Gastrocnemius medialis (tissue), 4 donors: ENCODE data around the gene PPM1L. TPM values are rescaled to one million over a fixed set of nuclear protein-coding genes. Genes with fewer than 3 reads are reported as not detected.

Source experiments
- ATAC-seq, 2 donors: fragments of 150-250 bp; one replicate each; pipeline ENCODE4 v1.9.1; 2016
- DNase-seq, 2 donors: peaks; one replicate each; pipeline ENCODE4 v3.0.0-alpha.2; 2019
- H3K27ac ChIP-seq, 4 donors: fragments of 200-600 bp; sonication (generic); 1 replicate in 1 of 4; 2 replicates in 3 of 4; pipeline ENCODE4 v1.5.1; 2016 to 2018; ENCODE audit warnings: mild to moderate bottlenecking in 2 of 4, moderate library complexity in 1 of 4
- H3K27me3 ChIP-seq, 3 donors: fragments of 200-600 bp; sonication (generic) in 2 of 3; 1 replicate in 1 of 3; 2 replicates in 2 of 3; pipeline versions ENCODE4 v1.5.1 to v1.6.0; 2016 to 2019; ENCODE audit warnings: mild to moderate bottlenecking in 1 of 3, moderate library complexity in 1 of 3
- H3K36me3 ChIP-seq, 2 donors: fragments of 200-600 bp; sonication (generic) in 1 of 2; one replicate each; pipeline ENCODE4 v1.5.1; 2017 to 2018
- H3K4me1 ChIP-seq, 2 donors: fragments of 200-600 bp; sonication (generic) in 1 of 2; one replicate each; pipeline ENCODE4 v1.5.1; 2016 to 2017; ENCODE audit warnings: mild to moderate bottlenecking in 2 of 2
- H3K4me3 ChIP-seq, 4 donors: fragments of 200-600 bp; sonication (generic) in 3 of 4; 1 replicate in 1 of 4; 2 replicates in 3 of 4; pipeline ENCODE4 v1.5.1; 2016 to 2019; ENCODE audit warnings: mild to moderate bottlenecking in 2 of 4
- H3K9me3 ChIP-seq, 3 donors: fragments of 200-600 bp; sonication (generic) in 2 of 3; 1 replicate in 1 of 3; 2 replicates in 2 of 3; pipeline ENCODE4 v1.5.1; 2016 to 2019
- CTCF ChIP-seq, 5 experiments: fragments of 450-650 bp in 3 of 5; fragments of 200-600 bp in 2 of 5; sonication (generic) in 2 of 5; IDR thresholded peaks in 4 of 5; conservative IDR thresholded peaks in 1 of 5; 1 replicate in 4 of 5; 2 replicates in 1 of 5; pipeline ENCODE4 v1.5.1; 2016 to 2019; ENCODE audit warnings: antibody characterized with exemption in 5 of 5, mild to moderate bottlenecking in 3 of 5, moderate library complexity in 3 of 5
- POLR2A ChIP-seq, 2 donors: fragments of 450-650 bp; IDR thresholded peaks; one replicate each; pipeline ENCODE4 v1.6.1; 2017; ENCODE audit warnings: antibody characterized with exemption in 2 of 2, mild to moderate bottlenecking in 2 of 2, moderate library complexity in 2 of 2
- in situ Hi-C, 4 donors: fragments of 200-750 bp; cut with MboI; loops; one replicate each; pipeline versions ENCODE4 v1.15.0 to v1.8.0; 2017; ENCODE audit warnings: low sequenced_read_pairs in 4 of 4
- intact Hi-C: fragments of 100-400 bp; cut with DNase I; formaldehyde crosslinking; loops from one replicate; pipeline ENCODE4 v1.15.1; 2023; ENCODE audit warnings: low total_unique reads
- total RNA-seq, 4 donors: library from RNA; depleted of rRNA; stranded (reverse); fragments of >200 nt; gene quantifications; one replicate each; pipeline versions ENCODE4 v1.1.0 to v1.2.3, GENCODE V29; 2016

Gene PPM1L
- total RNA-seq, 4 donors from 2014 or later, result 85.0 to 243 (median 122) TPM

GRCh38 chr3:160943996-160944395 lies 188.0 kb downstream of the PPM1L start:
- H3K27me3 ChIP-seq, result no peaks in the 10 kb centered on the region
- H3K9me3 ChIP-seq, result no peaks in the 10 kb centered on the region
- TF ChIP-seq CTCF (IDR thresholded peaks at IDR 0.05 in 4 of 5, conservative IDR thresholded peaks at IDR 0.05 in 1 of 5) (no peak), POLR2A (IDR thresholded peaks at IDR 0.05) (no peak)
- H3K36me3 ChIP-seq, result no peaks in the 10 kb centered on the region
- DNase-seq, result no peak
- peaks cover 4 to 9% of the 10 kb centered on the region in 2 donors for H3K4me1 ChIP-seq
- H3K27ac ChIP-seq, result peak overlapping the region in 1 of 4 donors; percentile 22
- in situ Hi-C loops, result loop anchor here in 1 of 4 donors (25.0 kb wide), 1 partner anchor 468 kb away; no protein-coding TSS in a partner anchor
- intact Hi-C loops, result loop anchor here (10.0 kb wide), 1 partner anchor 379 kb away; the partner anchor contains the start of gene KPNA4
- H3K4me3 ChIP-seq, result no peak overlapping the region
- no peak for ATAC-seq

GRCh38 chr3:160945336-160945735 lies 189.3 kb downstream of the PPM1L start:
- no peaks in the 10 kb centered on the region for H3K27me3 ChIP-seq
- no peak overlapping the region for H3K4me3 ChIP-seq
- DNase-seq (no peak), ATAC-seq (no peak)
- H3K9me3 ChIP-seq, result no peaks in the 10 kb centered on the region
- no peaks in the 10 kb centered on the region for H3K36me3 ChIP-seq
- in situ Hi-C loops, result loop anchor here in 1 of 4 donors (25.0 kb wide), 1 partner anchor 467 kb away; no protein-coding TSS in a partner anchor
- intact Hi-C loops, result loop anchor here (10.0 kb wide), 1 partner anchor 381 kb away; the partner anchor contains the start of gene KPNA4
- no peak overlapping the region for H3K27ac ChIP-seq
- TF ChIP-seq CTCF (IDR thresholded peaks at IDR 0.05 in 4 of 5, conservative IDR thresholded peaks at IDR 0.05 in 1 of 5), result no peak
- no peak for TF ChIP-seq POLR2A (IDR thresholded peaks at IDR 0.05)
- peaks cover 9 to 11% of the 10 kb centered on the region in 2 donors for H3K4me1 ChIP-seq

GRCh38 chr3:160948273-160948672 lies 192.2 kb downstream of the PPM1L start:
- no peaks in the 10 kb centered on the region for H3K27me3 ChIP-seq
- TF ChIP-seq CTCF (IDR thresholded peaks at IDR 0.05 in 4 of 5, conservative IDR thresholded peaks at IDR 0.05 in 1 of 5) (no peak), POLR2A (IDR thresholded peaks at IDR 0.05) (no peak)
- ATAC-seq (no peak), DNase-seq (no peak)
- peak overlapping the region in 1 of 4 donors; percentile 14 for H3K27ac ChIP-seq
- intact Hi-C loops, result loop anchor here (10.0 kb wide), 1 partner anchor 383 kb away; the partner anchor contains the start of gene KPNA4
- in situ Hi-C loops, result loop anchor here in 1 of 4 donors (25.0 kb wide), 1 partner anchor 464 kb away; no protein-coding TSS in a partner anchor
- no peaks in the 10 kb centered on the region for H3K9me3 ChIP-seq
- H3K36me3 ChIP-seq, result no peaks in the 10 kb centered on the region
- H3K4me1 ChIP-seq, result peaks cover 30 to 36% of the 10 kb centered on the region in 2 donors
- H3K4me3 ChIP-seq, result no peak overlapping the region

- intact Hi-C loops, result loop anchor here (10.0 kb wide), 1 partner anchor 385 kb away; the partner anchor contains the start of gene KPNA4
- H3K27ac ChIP-seq, result no peak overlapping the region
- no peaks in the 10 kb centered on the region for H3K27me3 ChIP-seq
- ATAC-seq (no peak), DNase-seq (no peak)
- no peaks in the 10 kb centered on the region for H3K9me3 ChIP-seq
- H3K4me1 ChIP-seq, result peaks cover 30 to 36% of the 10 kb centered on the region in 2 donors
- no peaks in the 10 kb centered on the region for H3K36me3 ChIP-seq
- in situ Hi-C loops, result loop anchor here in 1 of 4 donors (25.0 kb wide), 1 partner anchor 463 kb away; no protein-coding TSS in a partner anchor
- H3K4me3 ChIP-seq, result no peak overlapping the region
- TF ChIP-seq POLR2A (IDR thresholded peaks at IDR 0.05), result no peak
- TF ChIP-seq CTCF (IDR thresholded peaks at IDR 0.05 in 4 of 5, conservative IDR thresholded peaks at IDR 0.05 in 1 of 5), result no peak
These were observed 193.4 kb downstream of the PPM1L start for GRCh38 chr3:160949460-160949859.
